Fibroblast of skin of right quadriceps (primary cell): ENCODE measurements around the gene FBXO41.
A peak's percentile ranks its signal among the peaks of the same experiment; 100 is the strongest.

Source experiments
- DNase-seq: peaks from one replicate; pipeline ENCODE4 v3.0.0-alpha.2; 2013

Gene FBXO41

GRCh38 chr2:73238976-73239375 lies 45.3 kb downstream of the FBXO41 start:
- no peak for DNase-seq

GRCh38 chr2:73238149-73238548 lies 46.1 kb downstream of the FBXO41 start:
- DNase-seq = no peak

GRCh38 chr2:73237168-73237567 lies 47.1 kb downstream of the FBXO41 start:
- no peak for DNase-seq

GRCh38 chr2:73235315-73236028 lies 48.8 kb downstream of the FBXO41 start:
- no peak for DNase-seq

GRCh38 chr2:73233932-73234832 lies 50.1 kb downstream of the FBXO41 start, which contains the start of gene CCT7:
Gene CCT7 (plus strand): TSS chr2:73234308. CDS start chr2:73234379, 71 bp downstream.
- peak; percentile 90 for DNase-seq

GRCh38 chr2:73233154-73233931 lies 50.9 kb downstream of the FBXO41 start, which contains the start of gene PRADC1:
Gene PRADC1 (minus strand): TSS chr2:73233239. CDS start chr2:73233160, 79 bp downstream.
- peak; percentile 99 for DNase-seq

GRCh38 chr2:73232403-73233153 lies 51.7 kb downstream of the FBXO41 start:
- DNase-seq = no peak

GRCh38 chr2:73228631-73229030 lies 55.6 kb downstream of the FBXO41 start:
- no peak for DNase-seq

GRCh38 chr2:73227086-73227485 lies 57.2 kb downstream of the FBXO41 start:
- no peak for DNase-seq

- DNase-seq = no peak
Observed at GRCh38 chr2:73225513-73226360, 58.5 kb downstream of the FBXO41 start.

- no peak for DNase-seq
Observed at GRCh38 chr2:73223821-73224220, 60.5 kb downstream of the FBXO41 start.

- no peak for DNase-seq
Observed at GRCh38 chr2:73218298-73218697, 66.0 kb downstream of the FBXO41 start.

GRCh38 chr2:73217826-73218225 lies 66.5 kb downstream of the FBXO41 start:
- no peak for DNase-seq

GRCh38 chr2:73217160-73217559 lies 67.1 kb downstream of the FBXO41 start:
- no peak for DNase-seq

GRCh38 chr2:73215254-73215653 lies 69.0 kb downstream of the FBXO41 start:
- no peak for DNase-seq

GRCh38 chr2:73214120-73215035 lies 69.9 kb downstream of the FBXO41 start, which contains the start of gene SMYD5:
Gene SMYD5 (plus strand): TSS chr2:73214245. CDS start chr2:73214267, 22 bp downstream.
- DNase-seq = peak; percentile 76

- peak; percentile 80 for DNase-seq
Observed at GRCh38 chr2:73212448-73213176, 71.7 kb downstream of the FBXO41 start.

- DNase-seq = no peak
Observed at GRCh38 chr2:73212098-73212447, 72.2 kb downstream of the FBXO41 start.

- no peak for DNase-seq
Observed at GRCh38 chr2:73210696-73211095, 73.6 kb downstream of the FBXO41 start.
